Cardiac septum (tissue), 1 donor: ENCODE results near the gene ASB8. TPM values are rescaled to one million over a fixed set of nuclear protein-coding genes. Genes with fewer than 3 reads are reported as not detected.
"Not testable (repeated sequence)": the region's sequence is repeated elsewhere in the genome, so short reads cannot be mapped to it uniquely, and the experiment has no call there.

Source experiments
- DNase-seq: peaks from one replicate; pipeline ENCODE4 v3.0.0-alpha.2; 2020; ENCODE audit warnings: low spot score
- intact Hi-C: fragments of 100-400 bp; cut with DNase I; formaldehyde crosslinking; loops from one replicate; pipeline ENCODE4 v1.14.0; 2022
- microRNA-seq: library from miRNA; unstranded; fragments of <30 nt; microRNA quantifications from one replicate; pipeline ENCODE4 v1.2.0, GENCODE V29; 2020
- total RNA-seq: library from RNA; stranded (reverse); fragmentation: NEBNext Ultra II Directional; extraction: Animal tissue kit (Norgen Biotek cat#: 25700); gene quantifications from one replicate; pipeline ENCODE4 v1.2.1, GENCODE V29; 2021
- donor health status: DM: no; HTN: no; CAD: no.

ASB8 gene
- total RNA-seq, 1 donor from 2014 or later: 69.4 TPM

DNA sequence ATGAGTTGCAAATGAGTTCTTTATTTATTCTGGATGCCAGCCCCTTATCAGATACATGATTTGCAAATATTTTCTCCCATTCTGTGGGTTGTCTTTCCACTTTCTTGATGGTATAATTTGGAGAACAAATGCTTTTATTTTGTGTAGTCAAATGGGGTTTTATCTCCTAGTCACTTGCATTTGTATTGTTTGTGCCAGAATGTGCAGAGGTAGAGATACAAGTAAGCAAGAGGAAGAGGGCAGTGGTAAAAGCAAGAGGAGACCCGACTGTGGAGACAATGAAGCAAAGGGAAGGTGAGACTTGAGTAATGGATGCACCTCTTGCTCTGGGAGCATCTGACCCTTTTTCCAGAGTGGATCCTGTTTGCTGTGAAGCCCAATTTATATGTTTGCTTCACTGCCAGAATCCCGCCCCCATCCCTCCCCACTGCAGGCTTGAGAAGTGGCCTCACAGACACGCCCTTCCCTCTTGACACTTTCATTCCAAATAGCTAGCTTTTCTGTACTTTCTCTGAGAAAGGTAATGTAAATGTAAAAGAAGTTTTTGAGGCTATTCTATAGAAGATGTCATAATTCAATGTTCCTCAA, 38.9 kb downstream of the ASB8 start:
- intact Hi-C loops: no loop called here
- DNase-seq: no peak

DNA sequence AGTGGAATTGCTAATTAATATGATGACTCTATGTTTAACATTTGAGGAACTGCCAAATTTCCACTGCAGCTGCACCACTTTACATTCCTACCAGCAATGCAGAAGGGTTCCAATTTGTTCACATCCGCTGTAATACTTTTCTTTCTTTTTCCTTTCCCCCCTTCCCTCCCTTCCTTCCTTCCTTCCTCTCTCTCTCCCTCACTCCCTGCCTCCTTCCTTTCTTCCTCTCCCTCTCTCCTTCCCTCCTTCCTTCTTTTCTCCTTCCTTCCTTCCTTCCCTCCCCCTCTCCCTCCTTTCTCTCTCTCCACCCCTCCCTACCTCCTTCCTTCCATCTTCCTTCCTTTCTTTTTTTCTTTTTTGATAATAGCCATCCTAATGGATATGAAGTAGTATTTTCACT, 41.4 kb downstream of the ASB8 start:
- intact Hi-C loops: no loop called here

DNA sequence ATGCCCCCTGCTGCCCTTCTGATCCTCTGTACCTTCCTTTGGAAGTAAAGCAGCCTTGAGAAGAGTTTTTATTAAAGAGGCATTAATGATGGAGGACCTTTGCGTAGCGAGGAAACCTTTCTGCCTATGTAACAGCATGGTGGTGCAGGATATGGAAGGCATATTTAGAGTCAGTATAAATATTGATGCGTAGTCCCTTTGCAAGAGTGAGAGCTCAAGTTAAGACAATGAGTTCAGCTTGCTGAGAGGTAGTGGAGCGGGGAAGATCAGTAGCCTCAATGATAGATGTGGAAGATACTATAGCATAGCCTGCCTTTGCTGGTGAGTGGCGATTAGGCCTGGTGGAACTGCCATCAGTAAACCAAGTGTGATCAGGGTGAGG, 46.0 kb downstream of the ASB8 start:
- DNase-seq, intact Hi-C loops: not testable (repeated sequence)

More for the DNA sequence above, 41.4 kb downstream of the ASB8 start:
- DNase-seq: no peak

DNA sequence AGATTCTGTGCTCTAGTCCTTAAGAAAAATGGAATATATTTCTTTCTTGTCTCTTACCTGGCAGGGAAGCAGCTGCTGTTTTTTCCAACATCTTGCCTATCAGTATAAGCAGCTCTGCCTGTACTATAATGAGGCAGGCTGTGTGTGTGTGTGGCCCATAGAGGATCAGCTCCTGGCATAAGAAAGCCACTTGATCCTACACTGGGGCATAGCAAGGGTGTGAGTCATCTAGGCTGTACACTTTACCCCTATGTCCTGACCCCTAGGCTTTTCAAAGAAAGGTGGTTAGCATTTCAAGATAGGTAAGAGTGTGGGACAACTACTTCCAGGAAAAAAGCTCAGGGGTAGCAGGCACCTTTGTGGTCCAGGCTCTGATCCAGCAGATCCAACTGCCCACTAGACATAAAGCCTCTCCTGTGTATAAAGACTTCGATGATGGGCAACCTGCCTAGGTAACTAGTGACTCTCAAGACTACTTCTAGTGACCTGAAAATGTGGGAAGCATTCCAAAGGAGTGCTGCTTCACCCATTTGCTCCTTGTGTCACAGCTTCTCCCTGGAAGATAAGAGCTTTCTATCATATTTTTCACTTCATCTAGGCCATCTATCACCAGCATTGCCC, 46.5 kb downstream of the ASB8 start:
- no peak for DNase-seq
- intact Hi-C loops: no loop called here

DNA sequence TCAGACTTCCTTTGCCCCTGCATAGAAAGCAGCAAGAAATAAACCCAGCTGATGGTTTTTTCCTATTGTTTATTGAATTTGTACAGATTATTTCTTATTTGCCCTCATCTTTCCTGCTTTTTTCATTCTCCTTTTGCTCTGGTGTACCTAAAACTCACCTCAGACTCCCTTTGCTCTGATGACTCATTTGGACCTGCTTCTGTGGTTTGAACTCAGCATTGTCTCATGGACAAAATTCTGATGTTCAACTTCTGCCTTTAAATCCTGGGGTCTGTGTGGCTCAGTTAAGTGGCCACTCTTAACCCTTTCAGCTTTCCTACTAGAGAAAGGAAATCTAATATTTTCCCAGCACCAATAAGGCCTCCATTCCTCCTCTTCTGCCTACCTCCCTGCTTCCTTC, 47.9 kb downstream of the ASB8 start:
- intact Hi-C loops: no loop called here
- no peak for DNase-seq

DNA sequence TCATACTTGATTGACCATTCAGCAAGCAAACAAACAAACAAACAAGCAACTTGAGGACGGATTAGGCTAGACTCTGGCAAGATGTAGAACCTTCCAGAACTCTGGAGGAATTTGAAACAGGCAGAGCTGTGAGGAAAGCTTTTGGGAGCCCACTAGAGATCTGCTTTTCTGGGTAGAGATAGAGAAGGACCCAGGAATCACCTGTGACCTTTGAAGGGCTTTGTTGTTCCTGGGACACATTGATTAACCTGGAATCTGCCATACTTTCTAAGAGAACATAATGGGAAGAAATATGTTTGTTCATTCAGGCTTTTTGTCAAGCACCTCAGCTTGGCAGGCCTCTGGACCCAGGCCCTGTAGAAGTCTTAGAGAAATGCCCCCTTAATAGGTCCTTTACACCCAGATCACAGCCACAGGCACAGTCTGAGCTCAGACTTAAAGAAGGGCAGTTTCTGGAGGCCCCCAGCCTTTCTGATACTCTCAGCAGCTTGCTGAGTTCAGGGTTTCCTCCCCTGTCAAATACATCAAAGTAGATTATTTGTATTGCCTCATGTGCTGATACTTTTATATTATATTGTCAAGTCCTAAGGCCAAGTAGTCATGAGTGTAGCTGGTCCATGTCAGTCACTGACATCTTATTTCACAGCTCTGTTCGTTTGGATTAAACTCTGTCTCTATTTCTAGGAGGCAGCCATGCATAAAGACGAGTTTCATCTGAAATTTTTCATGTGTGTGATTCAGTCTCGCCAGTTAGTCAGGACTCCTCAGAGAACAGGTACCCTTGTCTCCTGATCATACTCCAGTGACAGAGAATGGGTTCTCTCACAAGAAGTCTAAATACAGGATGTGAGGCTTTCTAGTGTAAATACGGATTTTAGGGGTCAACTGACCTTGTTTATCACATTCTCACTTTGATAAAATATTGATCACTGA, 50.4 kb downstream of the ASB8 start:
- no peak for DNase-seq
- intact Hi-C loops: loop anchor here (2.0 kb wide), 2 partner anchors 18 to 50 kb away; partner anchors contain the start of gene ASB8

DNA sequence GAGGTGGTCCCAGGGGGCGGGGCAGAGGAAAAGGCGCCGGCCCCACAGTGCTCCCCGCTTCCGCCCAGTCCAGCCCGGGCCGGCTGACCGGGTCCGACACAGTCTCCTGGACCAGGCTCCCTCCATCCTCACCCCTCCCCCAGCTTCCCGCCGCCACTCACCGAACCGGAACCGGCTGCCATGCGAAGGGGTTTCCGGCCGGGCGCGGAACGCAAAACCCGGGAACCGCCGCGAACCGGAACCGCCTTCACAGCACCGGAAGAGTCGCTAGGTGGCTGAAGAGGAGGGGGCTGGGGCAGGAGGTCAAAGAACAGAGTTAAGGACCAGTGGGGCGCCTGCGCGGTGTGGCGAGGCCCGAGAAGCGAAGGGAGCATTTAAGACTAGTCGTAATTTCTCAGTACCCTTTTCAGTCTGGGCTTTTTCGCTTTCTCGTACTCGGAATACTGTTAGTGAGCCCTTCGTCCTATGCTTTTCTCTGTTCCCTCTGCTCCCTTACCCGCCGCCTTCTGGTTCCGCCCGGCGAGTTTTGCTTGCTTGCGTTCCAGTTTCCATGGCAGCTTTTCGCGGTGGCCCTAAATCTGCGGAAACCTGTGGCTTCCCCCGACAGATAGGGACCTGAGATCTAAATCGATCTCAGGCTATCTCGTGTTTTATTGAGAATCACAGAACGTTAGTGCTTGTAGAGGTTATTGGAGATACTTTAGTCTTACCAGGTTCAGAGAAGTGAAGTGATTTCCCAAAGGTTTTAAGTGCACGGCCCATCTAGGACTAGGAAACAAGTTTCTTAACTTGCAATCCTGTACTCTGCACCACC, 51.2 kb downstream of the ASB8 start, which contains the start of gene SENP1:
SENP1 (minus strand) TSS at position 213 of the 814 bp plus-strand sequence. CDS start 4,607 bp downstream, outside the sequence.
- peak; percentile 93 for DNase-seq
- intact Hi-C loops: loop anchor here (2.0 kb wide), 2 partner anchors 19 to 51 kb away; partner anchors contain the start of gene ASB8

DNA sequence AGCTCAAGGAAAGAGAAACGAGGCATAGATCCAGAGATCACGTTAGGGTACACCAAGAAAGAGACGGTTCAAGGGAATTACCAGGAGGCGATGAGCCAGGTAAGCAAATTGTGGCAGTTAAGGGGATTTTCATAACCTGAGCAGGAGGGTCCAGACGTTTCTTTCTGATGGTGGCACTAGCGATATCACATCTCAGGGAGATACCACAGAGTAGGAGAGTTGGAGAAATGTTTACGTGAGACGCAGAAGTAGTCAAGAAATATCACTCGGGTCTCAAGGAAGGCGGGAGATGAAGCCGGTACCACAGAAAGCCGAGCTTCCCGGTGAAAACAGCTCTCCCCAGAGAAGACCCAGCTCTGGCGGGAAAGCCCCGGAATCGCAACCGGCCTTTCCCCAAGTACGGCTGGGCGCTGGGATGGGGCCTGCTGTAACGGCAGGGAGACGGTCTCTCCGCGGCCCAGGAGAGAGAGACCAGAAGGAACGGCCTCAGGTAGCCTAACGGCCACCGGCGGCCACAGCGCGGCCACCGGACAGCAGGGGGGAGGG, 51.9 kb downstream of the ASB8 start:
- intact Hi-C loops: no loop called here
- no peak for DNase-seq

DNA sequence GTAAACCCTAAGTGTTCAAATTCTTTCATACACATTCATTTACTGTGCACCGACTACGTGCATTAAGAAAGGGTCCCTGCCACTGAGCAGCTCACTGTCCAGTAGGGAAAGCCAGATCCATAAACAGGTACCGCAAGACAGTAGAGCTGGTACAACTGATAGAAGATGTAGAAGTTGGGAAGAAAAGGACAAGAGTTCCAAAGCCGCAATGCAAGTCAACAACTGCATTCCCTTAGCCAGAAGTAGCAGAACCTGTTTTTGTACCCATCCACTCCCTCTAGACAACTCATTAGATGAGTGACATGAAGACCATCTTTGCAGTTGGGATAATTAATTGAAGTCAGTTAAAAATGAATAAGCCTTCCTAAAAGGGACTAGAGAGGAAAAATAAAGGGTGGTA, 52.8 kb downstream of the ASB8 start:
- intact Hi-C loops: no loop called here
- no peak for DNase-seq

Small RNA genes lying within 50 kb of the gene (microRNA-seq; reads per million reads assigned to microRNA genes)
- gene MIR6505: 14.7 reads per million, percentile 29 among the genes with 10 or more reads in this experiment

Other genes starting within 250 kb of the ASB8 start
- gene TMEM106C, start 193.9 kb downstream of the ASB8 start, total RNA-seq: 37.5 TPM
- 0.13 TPM for gene COL2A1, start 153.0 kb downstream of the ASB8 start, total RNA-seq
- 10.1 TPM for gene SENP1, start 51.4 kb downstream of the ASB8 start, total RNA-seq
- gene PFKM, start 38.2 kb downstream of the ASB8 start, total RNA-seq: 400 TPM
- gene CCDC184, start 26.1 kb upstream of the ASB8 start, total RNA-seq: 0.67 TPM
- gene OR10AD1, start 45.8 kb upstream of the ASB8 start, total RNA-seq: not detected
- 15.3 TPM for gene ZNF641, start 193.4 kb upstream of the ASB8 start, total RNA-seq